ENCODE results near the gene ATXN10. TPM values are rescaled to one million over a fixed set of nuclear protein-coding genes. Genes with fewer than 3 reads are reported as not detected.

ATXN10 gene
- total and polyA plus RNA-seq, 2 of the 8 experiments (the other 6 are each of a cell fraction or from before 2014, with no cell fraction given) = 134 to 210 TPM

GRCh38 chr22:45855961-45856360, 184.3 kb downstream of the ATXN10 start:
- no peak overlapping the region for H4K91ac ChIP-seq (replicated peaks; ENCODE audit: insufficient read length, low read length)
- no peak overlapping the region for H3K4me3 ChIP-seq (ENCODE audit: extremely low read depth in 1 of 4, insufficient read depth in 2 of 4, low read depth in 3 of 4, low read length in 4 of 4)
- H4K5ac ChIP-seq (ENCODE audit: insufficient read length, low read depth, low read length) = no peak overlapping the region
- H3K14ac ChIP-seq (ENCODE audit: insufficient read length) = no peak overlapping the region
- no peaks in the 10 kb centered on the region for H3K79me1 ChIP-seq (ENCODE audit: low read depth, low read length)
- ChIA-PET CTCF (ENCODE audit: partially characterized antibody) (interaction anchor here (1.7 kb wide), 1 partner anchor 9 kb away, joined by 4 read pairs; no protein-coding TSS in a partner anchor), POLR2A (ENCODE audit: partially characterized antibody) (no interaction called here)
- H3K79me2 ChIP-seq (ENCODE audit: control insufficient read depth in 1 of 2, insufficient read depth in 2 of 2, low read length in 2 of 2) = no peaks in the 10 kb centered on the region
- FAIRE-seq (no peak), DNase-seq (ENCODE audit: low read depth in 1 of 2, low spot score in 2 of 2) (no peak)
- no peak overlapping the region for H3K4ac ChIP-seq (replicated peaks; ENCODE audit: insufficient read length, low read depth, low read length)
- WGBS, 2 experiments (ENCODE audit: extremely low coverage in 1 of 2, insufficient coverage in 1 of 2, insufficient read length in 1 of 2, insufficient replicate concordance in 2 of 2, low coverage in 1 of 2, low lambda C conversion rate in 2 of 2, missing lambda C conversion rate in 1 of 2) = 93% methylated on average over 2 of the region's 2 CpGs; no CpG with 5 or more reads in 1 of the 2 experiments
- H3K9me3 ChIP-seq (ENCODE audit: insufficient read depth in 2 of 2, low read depth in 1 of 2, low read length in 1 of 2) = peaks cover 0 to 8% of the 10 kb centered on the region in 2 experiments; a peak in 2 of 4 replicates
- H4K20me1 ChIP-seq (replicated peaks in 1 of 2; ENCODE audit: control insufficient read depth in 1 of 2, insufficient read depth in 2 of 2, low read length in 2 of 2) = peaks cover 0 to 2% of the 10 kb centered on the region in 2 experiments
- H3K23ac ChIP-seq (ENCODE audit: insufficient read length) = no peak overlapping the region
- H3K9ac ChIP-seq (replicated peaks in 1 of 4; ENCODE audit: extremely low read depth in 1 of 4, low read depth in 3 of 4, low read length in 3 of 4) = no peak overlapping the region
- no peaks in the 10 kb centered on the region; a peak in 1 of 7 replicates for H3K4me1 ChIP-seq (replicated peaks in 1 of 4; ENCODE audit: control insufficient read depth in 3 of 4, insufficient read depth in 4 of 4, low read length in 3 of 4)
- no peaks in the 10 kb centered on the region for H3K23me2 ChIP-seq (ENCODE audit: low read depth, low read length)
- no peak overlapping the region for H2BK20ac ChIP-seq (ENCODE audit: low read length)
- no peak overlapping the region for H2BK15ac ChIP-seq (ENCODE audit: low read length)
- H3K27me3 ChIP-seq (replicated peaks in 1 of 4; ENCODE audit: control insufficient read depth in 3 of 4, extremely low read depth in 1 of 4, insufficient read depth in 3 of 4, low read length in 3 of 4) = no peaks in the 10 kb centered on the region
- H2BK12ac ChIP-seq (ENCODE audit: low read depth, low read length) = no peak overlapping the region
- H3K4me2 ChIP-seq (ENCODE audit: insufficient read depth in 1 of 2, low read depth in 2 of 2, low read length in 2 of 2) = no peak overlapping the region
- no peak overlapping the region for H2AK5ac ChIP-seq (ENCODE audit: low read depth, low read length)
- no peak overlapping the region for H2BK120ac ChIP-seq (replicated peaks; ENCODE audit: low read depth, low read length)
- H3K27ac ChIP-seq (ENCODE audit: low read depth, low read length) = no peak overlapping the region
- peaks cover 0 to 21% (median 6%) of the 10 kb centered on the region in 4 experiments; a peak in 7 of 8 replicates for H3K36me3 ChIP-seq (ENCODE audit: control insufficient read depth in 2 of 4, insufficient read depth in 4 of 4, low read length in 3 of 4)
- no peak overlapping the region for H3K18ac ChIP-seq (ENCODE audit: extremely low read depth, low read length)
- TF ChIP-seq TCF12 (IDR thresholded peaks at IDR 0.05; ENCODE audit: low read depth, low read length) (no peak), TAF7 (optimal IDR thresholded peaks at IDR 0.05; ENCODE audit: borderline replicate concordance, low read depth, low read length) (no peak), KDM1A (IDR thresholded peaks at IDR 0.05; ENCODE audit: borderline replicate concordance, low read length) (no peak), BCL11A (IDR thresholded peaks at IDR 0.05; ENCODE audit: low read depth in 2 of 2, low read length in 2 of 2) (no peak), TBP (IDR thresholded peaks at IDR 0.05; ENCODE audit: low read depth, low read length) (no peak)
- no peak overlapping the region for H2AFZ ChIP-seq (ENCODE audit: low read length)
- H2BK5ac ChIP-seq (ENCODE audit: low read depth, low read length) = no peak overlapping the region
- H4K8ac ChIP-seq (ENCODE audit: extremely low read depth, insufficient read depth, low read length) = no peak overlapping the region
- H3K56ac ChIP-seq (replicated peaks; ENCODE audit: insufficient read length, low read depth, low read length) = no peak overlapping the region

All from H1 (cell line).